HepG2 (cell line): ENCODE results near the gene SSH3. TPM values are rescaled to one million over a fixed set of nuclear protein-coding genes. Genes with fewer than 3 reads are reported as not detected.
A peak's percentile ranks its signal among the peaks of the same experiment; 100 is the strongest.

Experiments
- ATAC-seq: fragments of 200-7000 bp; cut with Tn5 transposase; 3 replicates; pipeline ENCODE4 v1.9.1; 2020; ENCODE audit warnings: mild to moderate bottlenecking, moderate library complexity
- BruUV-seq: library from RNA; stranded (reverse); fragments of 400-500 nt; replicated peaks from 2 replicates; lab custom pipeline; 2021; lab: Mats Ljungman, UMichigan
- CTCF ChIA-PET: fragments of 300-600 bp; formaldehyde crosslinking; extraction: SDS; loops from one replicate; lab custom pipeline; 2021; ENCODE audit warnings: low total read pairs, inconsistent platforms, low intra/inter-chr PET ratio; lab: Yijun Ruan, JAX
- POLR2A ChIA-PET: fragments of 350-600 bp; sonication (Branson Sonifier 250); formaldehyde crosslinking; loops from one replicate; lab custom pipeline; 2020; ENCODE audit warnings: antibody characterized with exemption, inconsistent platforms; lab: Yijun Ruan, JAX
- DNase-seq: peaks from one replicate; pipeline ENCODE4 v3.0.0-alpha.2; 2015; ENCODE audit warnings: low spot score
- FAIRE-seq: peaks from 3 replicates; lab custom pipeline; 2011; peaks lifted over from hg19 to GRCh38; lab: Jason Lieb, UNC
- H2AFZ ChIP-seq: one replicate; pipeline ENCODE4 v1.6.1; 2011; ENCODE audit warnings: low read length, inconsistent platforms
- H3K27ac ChIP-seq: fragments of 300-600 bp; 3 replicates; pipeline ENCODE4 v1.8.0; 2011; ENCODE audit warnings: mixed run types, mild to moderate bottlenecking, mixed read lengths, low read length, inconsistent platforms; ENCODE audit not compliant: insufficient read depth; ENCODE audit errors: extremely low read length
- H3K27me3 ChIP-seq, 2 experiments: fragments of 200-600 bp in 1 of 2; 2 replicates in 1 of 2; 3 replicates in 1 of 2; pipeline versions ENCODE4 v1.6.0 to v1.8.0; 2011; ENCODE audit warnings: low read length in 2 of 2, mild to moderate bottlenecking in 2 of 2, moderate library complexity in 2 of 2, inconsistent platforms in 1 of 2; ENCODE audit not compliant: insufficient read depth in 2 of 2, control insufficient read depth in 1 of 2
- H3K36me3 ChIP-seq, 2 experiments: fragments of 200-600 bp in 1 of 2; replicated peaks in 1 of 2; 2 replicates in 1 of 2; 3 replicates in 1 of 2; pipeline versions ENCODE4 v1.5.1 to v1.8.0; 2011; ENCODE audit warnings: low read length in 2 of 2, inconsistent platforms in 1 of 2; ENCODE audit not compliant: insufficient read depth in 2 of 2, control insufficient read depth in 1 of 2
- H3K4me1 ChIP-seq: 2 replicates; pipeline ENCODE4 v1.5.1; 2012; ENCODE audit warnings: low read length, inconsistent platforms; ENCODE audit not compliant: insufficient read depth
- H3K4me2 ChIP-seq: 2 replicates; pipeline ENCODE4 v1.6.0; 2011; ENCODE audit warnings: low read depth, low read length, inconsistent platforms
- H3K4me3 ChIP-seq, 3 experiments: fragments of 200-600 bp in 1 of 3; sonication (generic), shearing (Covaris generic) in 1 of 3; replicated peaks in 1 of 3; 2 replicates each; pipeline ENCODE4 v1.5.1; 2011 to 2016; ENCODE audit warnings: low read length in 3 of 3, inconsistent platforms in 2 of 3, low read depth in 2 of 3, mild to moderate bottlenecking in 2 of 3, control low read depth in 1 of 3, mixed read lengths in 1 of 3; ENCODE audit not compliant: insufficient read depth in 1 of 3
- H3K79me2 ChIP-seq: one replicate; pipeline ENCODE4 v1.6.1; 2011; ENCODE audit warnings: low read length, inconsistent platforms; ENCODE audit not compliant: insufficient read depth
- H3K9ac ChIP-seq: 2 replicates; pipeline ENCODE4 v1.6.0; 2011; ENCODE audit warnings: mild to moderate bottlenecking, low read depth, low read length, inconsistent platforms; ENCODE audit not compliant: insufficient read depth
- H3K9me3 ChIP-seq: 2 replicates; pipeline ENCODE4 v1.5.1; 2012; ENCODE audit warnings: mild to moderate bottlenecking, low read length
- H4K20me1 ChIP-seq: 2 replicates; pipeline ENCODE4 v1.6.0; 2011; ENCODE audit warnings: inconsistent platforms, mild to moderate bottlenecking, low read length, moderate library complexity; ENCODE audit not compliant: insufficient read depth
- EZH2 ChIP-seq: conservative IDR thresholded peaks from 2 replicates; pipeline ENCODE4 v1.6.1; 2012; ENCODE audit warnings: mild to moderate bottlenecking, low read depth, low read length, moderate library complexity
- PAX8 ChIP-seq: sonication (generic); formaldehyde crosslinking; IDR thresholded peaks from 2 replicates; pipeline ENCODE4 v1.8.0; 2022; ENCODE audit warnings: mild to moderate bottlenecking, missing genetic modification reagents, borderline replicate concordance
- PHF8 ChIP-seq: sonication (generic); formaldehyde crosslinking; IDR thresholded peaks from 2 replicates; pipeline ENCODE4 v1.5.0; 2020; ENCODE audit warnings: missing genetic modification reagents
- RBFOX2 ChIP-seq: fragments of 200-400 bp; formaldehyde crosslinking; IDR thresholded peaks from 2 replicates; pipeline ENCODE4 v1.6.1; 2017; ENCODE audit warnings: low read depth, mild to moderate bottlenecking, low read length
- RFXAP ChIP-seq: sonication (generic); formaldehyde crosslinking; IDR thresholded peaks from 2 replicates; pipeline ENCODE4 v1.4.0; 2020; ENCODE audit warnings: missing genetic modification reagents, borderline replicate concordance
- YY1 ChIP-seq: IDR thresholded peaks from 2 replicates; pipeline ENCODE4 v1.6.1; 2011; ENCODE audit warnings: low read length, low read depth, moderate library complexity, mild to moderate bottlenecking; ENCODE audit not compliant: insufficient read depth, insufficient replicate concordance
- ZFP36L2 ChIP-seq: sonication (generic); formaldehyde crosslinking; IDR thresholded peaks from 2 replicates; pipeline ENCODE4 v1.4.0; 2020; ENCODE audit warnings: missing genetic modification reagents
- ZFY ChIP-seq: sonication (generic); formaldehyde crosslinking; IDR thresholded peaks from 2 replicates; pipeline ENCODE4 v1.4.0; 2020; ENCODE audit warnings: missing genetic modification reagents
- ZNF275 ChIP-seq: sonication (generic); formaldehyde crosslinking; IDR thresholded peaks from 2 replicates; pipeline ENCODE4 v1.8.0; 2022; ENCODE audit warnings: missing genetic modification reagents, mild to moderate bottlenecking, inconsistent platforms, borderline replicate concordance
- ZNF574 ChIP-seq: sonication (generic); formaldehyde crosslinking; IDR thresholded peaks from 2 replicates; pipeline ENCODE4 v1.4.0; 2020; ENCODE audit warnings: missing genetic modification reagents
- ZNF766 ChIP-seq: sonication (generic); formaldehyde crosslinking; IDR thresholded peaks from 2 replicates; pipeline ENCODE4 v1.5.0; 2020; ENCODE audit warnings: missing genetic modification reagents, borderline replicate concordance
- WGBS: methylation state at CpG from one replicate; pipeline ENCODE4 v1.1.6; 2017; ENCODE audit warnings: low lambda C conversion rate; 5-methylcytosine and 5-hydroxymethylcytosine counted together
- in situ Hi-C: cut with HindIII; loops from 2 replicates; pipeline ENCODE4 v1.10.0; 2017; ENCODE audit warnings: low pct_unique_long_range_greater_than_20kb; ENCODE audit not compliant: extremely low pct_ligation_motif_present
- intact Hi-C: fragments of 100-400 bp; cut with micrococcal nuclease; formaldehyde crosslinking; loops from one replicate; pipeline ENCODE4 v1.10.0; 2022; ENCODE audit not compliant: unreplicated experiment
- polyA plus RNA-seq, 8 experiments: library from polyadenylated mRNA; depleted of rRNA in 3 of 8; stranded (reverse) in 7 of 8; unstranded in 1 of 8; fragments of >200 nt; fragmentation: Illumina TruSeq in 4 of 8; extraction: Trizol in 4 of 8; gene quantifications; 2 replicates each; pipeline versions ENCODE4 v1.2.1 to v1.2.3, GENCODE V29; 2011 to 2016; ENCODE audit warnings: low read depth in 4 of 8, missing spikeins in 1 of 8, mixed read lengths in 1 of 8; ENCODE audit not compliant: insufficient read depth in 1 of 8
- total RNA-seq, 5 experiments: library from RNA; depleted of rRNA; stranded (reverse); fragments of >200 nt; fragmentation: Illumina TruSeq; extraction: Trizol; gene quantifications; 2 replicates each; pipeline ENCODE4 v1.2.3, GENCODE V29; 2016; ENCODE audit warnings: low read depth in 1 of 5
- TF ChIP-seq, protein P1 (sequence below): sonication (generic); formaldehyde crosslinking; IDR thresholded peaks from 2 replicates; pipeline ENCODE4 v1.5.0; 2020; ENCODE audit warnings: missing genetic modification reagents
- TF ChIP-seq, protein P2 (sequence below): sonication (generic); formaldehyde crosslinking; IDR thresholded peaks from 2 replicates; pipeline ENCODE4 v1.4.0; 2020; ENCODE audit warnings: missing genetic modification reagents

Gene SSH3
- total and polyA plus RNA-seq, 2 of the 13 experiments (the other 11 are each of a cell fraction or from before 2014, with no cell fraction given) = 12.4 to 18.8 TPM

DNA sequence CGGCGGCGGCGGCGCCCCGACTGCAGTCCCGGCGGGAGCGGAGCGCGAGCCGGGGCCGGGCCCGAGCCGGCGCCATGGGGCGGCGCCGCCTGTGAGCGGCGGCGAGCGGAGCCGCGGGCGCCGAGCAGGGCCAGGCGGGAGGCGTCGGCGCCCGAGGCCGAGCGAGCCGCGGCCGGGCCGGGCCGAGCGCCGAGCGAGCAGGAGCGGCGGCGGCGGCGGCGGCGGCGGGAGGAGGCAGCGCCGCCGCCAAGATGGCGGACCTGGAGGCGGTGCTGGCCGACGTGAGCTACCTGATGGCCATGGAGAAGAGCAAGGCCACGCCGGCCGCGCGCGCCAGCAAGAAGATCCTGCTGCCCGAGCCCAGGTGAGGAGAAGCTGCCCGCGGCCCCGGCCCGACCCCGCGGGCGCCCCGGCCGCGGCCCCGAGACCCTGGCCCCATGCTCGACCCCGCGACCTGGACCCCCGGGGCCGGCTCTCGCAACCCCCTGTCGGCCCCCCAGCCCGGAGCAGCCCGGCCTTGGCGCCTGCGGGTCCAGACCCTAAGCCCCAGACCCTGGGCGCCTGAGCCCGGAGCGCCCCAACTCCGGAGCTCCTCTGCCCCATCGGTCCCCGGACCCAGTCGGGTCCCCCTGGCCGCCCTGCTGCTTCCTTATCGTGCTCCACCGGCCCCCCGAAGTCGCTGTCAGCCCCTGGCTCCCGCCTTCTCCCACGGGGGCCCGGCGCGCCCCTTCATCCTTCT lies 36.7 kb upstream of the SSH3 start, which contains the start of gene GRK2:
Gene GRK2, plus strand, starts transcription at position 25 of the 739 bp plus-strand sequence. Its CDS starts 227 bp downstream, at position 252.
- no peaks in the 10 kb centered on the region for H3K9me3 ChIP-seq
- H3K79me2 ChIP-seq = peaks cover 47% of the 10 kb centered on the region
- H4K20me1 ChIP-seq = peaks cover 18% of the 10 kb centered on the region
- BruUV-seq = no TSS peak
- FAIRE-seq (no peak), DNase-seq (no peak), ATAC-seq (peak; percentile 1; the same call in 1 of the 3 replicates)
- intact Hi-C loops (loop anchor here (1.0 kb wide), 1 partner anchor 23 kb away; the partner anchor contains the start of gene ANKRD13D), in situ Hi-C loops (no loop called here)
- peak within 1 kb of the TSS; percentile 46 for H2AFZ ChIP-seq
- 6% methylated on average over 3 of the region's 103 CpGs for WGBS
- POLR2A ChIA-PET = interaction anchor here (1.0 to 4.5 kb wide), 3 partner anchors 9 to 51 kb away, joined by 3 to 19 read pairs (median 5); partner anchors contain the start of gene ANKRD13D
- H3K9ac ChIP-seq = peak within 1 kb of the TSS; percentile 83
- CTCF ChIA-PET = interaction anchor here (1.6 to 2.4 kb wide), 2 partner anchors 22 to 51 kb away, joined by 5 to 25 read pairs; partner anchors contain the start of gene ANKRD13D
- H3K4me1 ChIP-seq = peaks cover 65% of the 10 kb centered on the region
- H3K4me2 ChIP-seq = peak within 1 kb of the TSS; percentile 94
- no peaks in the 10 kb centered on the region for H3K27me3 ChIP-seq
- peak within 1 kb of the TSS; percentile 77 for H3K27ac ChIP-seq
- peak within 1 kb of the TSS; percentile 93 to 98 (median 93) for H3K4me3 ChIP-seq
- H3K36me3 ChIP-seq = peaks cover 1 to 37% of the 10 kb centered on the region in 2 experiments
- TF ChIP-seq RFXAP (0 out of 2 replicates have a peak, but pooled peaks have one; percentile 23), ZNF574 (CRISPR knock-in tag) (peak; percentile 7; the same call in 1 of the 2 replicates), YY1 (peak; percentile 88), PAX8 (CRISPR knock-in tag) (0 out of 2 replicates have a peak, but pooled peaks have one; percentile 8), ZFP36L2 (CRISPR knock-in tag) (no peak), ZFY (CRISPR knock-in tag) (peak; percentile 46), EZH2 (no peak), PHF8 (0 out of 2 replicates have a peak, but pooled peaks have one; percentile 14), RBFOX2 (peak; percentile 47), ZNF275 (CRISPR knock-in tag) (no peak), ZNF766 (CRISPR knock-in tag) (peak; percentile 27; the same call in 1 of the 2 replicates)
- TF ChIP-seq, protein P1, sequence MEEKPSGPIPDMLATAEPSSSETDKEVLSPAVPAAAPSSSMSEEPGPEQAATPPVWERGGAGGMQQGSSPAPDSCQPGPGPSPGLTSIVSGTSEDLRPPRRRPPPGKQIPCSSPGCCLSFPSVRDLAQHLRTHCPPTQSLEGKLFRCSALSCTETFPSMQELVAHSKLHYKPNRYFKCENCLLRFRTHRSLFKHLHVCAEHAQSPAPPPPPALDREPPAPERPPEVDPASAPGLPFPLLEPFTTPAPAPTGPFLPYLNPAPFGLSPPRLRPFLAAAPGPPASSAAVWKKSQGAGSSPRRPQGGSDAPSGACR = 0 out of 2 replicates have a peak, but pooled peaks have one; percentile 29
- TF ChIP-seq, protein P2, sequence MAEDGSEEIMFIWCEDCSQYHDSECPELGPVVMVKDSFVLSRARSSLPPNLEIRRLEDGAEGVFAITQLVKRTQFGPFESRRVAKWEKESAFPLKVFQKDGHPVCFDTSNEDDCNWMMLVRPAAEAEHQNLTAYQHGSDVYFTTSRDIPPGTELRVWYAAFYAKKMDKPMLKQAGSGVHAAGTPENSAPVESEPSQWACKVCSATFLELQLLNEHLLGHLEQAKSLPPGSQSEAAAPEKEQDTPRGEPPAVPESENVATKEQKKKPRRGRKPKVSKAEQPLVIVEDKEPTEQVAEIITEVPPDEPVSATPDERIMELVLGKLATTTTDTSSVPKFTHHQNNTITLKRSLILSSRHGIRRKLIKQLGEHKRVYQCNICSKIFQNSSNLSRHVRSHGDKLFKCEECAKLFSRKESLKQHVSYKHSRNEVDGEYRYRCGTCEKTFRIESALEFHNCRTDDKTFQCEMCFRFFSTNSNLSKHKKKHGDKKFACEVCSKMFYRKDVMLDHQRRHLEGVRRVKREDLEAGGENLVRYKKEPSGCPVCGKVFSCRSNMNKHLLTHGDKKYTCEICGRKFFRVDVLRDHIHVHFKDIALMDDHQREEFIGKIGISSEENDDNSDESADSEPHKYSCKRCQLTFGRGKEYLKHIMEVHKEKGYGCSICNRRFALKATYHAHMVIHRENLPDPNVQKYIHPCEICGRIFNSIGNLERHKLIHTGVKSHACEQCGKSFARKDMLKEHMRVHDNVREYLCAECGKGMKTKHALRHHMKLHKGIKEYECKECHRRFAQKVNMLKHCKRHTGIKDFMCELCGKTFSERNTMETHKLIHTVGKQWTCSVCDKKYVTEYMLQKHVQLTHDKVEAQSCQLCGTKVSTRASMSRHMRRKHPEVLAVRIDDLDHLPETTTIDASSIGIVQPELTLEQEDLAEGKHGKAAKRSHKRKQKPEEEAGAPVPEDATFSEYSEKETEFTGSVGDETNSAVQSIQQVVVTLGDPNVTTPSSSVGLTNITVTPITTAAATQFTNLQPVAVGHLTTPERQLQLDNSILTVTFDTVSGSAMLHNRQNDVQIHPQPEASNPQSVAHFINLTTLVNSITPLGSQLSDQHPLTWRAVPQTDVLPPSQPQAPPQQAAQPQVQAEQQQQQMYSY (CRISPR knock-in tag) = no peak
